Amygdala (tissue), 56 donors: ENCODE measurements around the gene CWC25.
A peak's percentile ranks its signal among the peaks of the same experiment; 100 is the strongest.
"Not testable (repeated sequence)": the region's sequence is repeated elsewhere in the genome, so short reads cannot be mapped to it uniquely, and the experiment has no call there.

ENCODE experiments used
- DNase-seq, 56 donors: peaks; one replicate each; lab custom pipeline; 2025; lab: John Stamatoyannopoulos, UW

CWC25 gene

DNA sequence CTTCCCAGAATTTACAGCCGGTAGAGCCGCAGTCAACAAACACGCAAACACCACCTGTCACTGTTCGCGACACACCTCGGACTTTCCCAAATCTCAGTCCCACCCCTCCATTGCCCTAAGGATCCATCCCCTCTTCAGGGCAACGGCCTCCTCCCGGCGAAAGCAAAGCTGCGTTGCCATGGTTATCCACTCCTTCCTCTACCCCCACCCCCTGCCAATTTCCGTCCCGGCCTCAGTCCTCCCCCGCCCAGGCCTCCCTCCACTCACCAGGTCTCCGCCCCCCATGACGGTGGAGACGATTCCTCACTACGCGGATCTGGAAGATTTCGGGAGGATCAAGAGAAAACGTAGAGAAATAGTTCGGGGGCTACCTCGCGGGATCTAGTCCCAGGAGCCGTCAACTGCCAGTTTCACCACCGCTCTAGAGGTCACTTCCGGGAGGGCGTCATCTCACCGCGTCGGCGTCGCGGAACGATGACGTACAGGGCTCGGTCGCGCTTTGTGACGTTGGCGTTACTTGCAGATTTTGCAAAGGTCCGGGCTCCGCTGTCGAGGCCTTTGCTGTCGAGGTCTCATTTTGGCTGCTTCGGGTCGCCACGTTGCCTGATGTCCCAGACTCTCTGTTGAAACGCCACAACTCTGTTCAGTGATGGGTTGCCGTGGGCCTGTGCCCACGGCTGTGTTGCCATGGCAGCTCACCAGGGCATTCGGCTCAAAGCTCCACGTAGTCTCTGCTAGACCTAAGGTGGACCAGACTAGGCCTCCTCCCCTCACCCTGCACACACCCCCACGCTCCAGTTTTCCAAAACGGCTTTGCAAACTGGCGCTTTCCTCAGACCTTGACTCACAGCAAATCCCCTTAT, at the start of gene CWC25:
Gene CWC25 (minus strand): TSS at position 423 of the 863 bp plus-strand sequence. CDS start 138 bp downstream, at position 285.
- DNase-seq = peak; percentile 62 to 99 (median 91)

GRCh38 chr17:38873640-38874380, 48.7 kb upstream of the CWC25 start:
- no peak for DNase-seq

GRCh38 chr17:38872671-38873385, 47.7 kb upstream of the CWC25 start:
- no peak for DNase-seq

DNA sequence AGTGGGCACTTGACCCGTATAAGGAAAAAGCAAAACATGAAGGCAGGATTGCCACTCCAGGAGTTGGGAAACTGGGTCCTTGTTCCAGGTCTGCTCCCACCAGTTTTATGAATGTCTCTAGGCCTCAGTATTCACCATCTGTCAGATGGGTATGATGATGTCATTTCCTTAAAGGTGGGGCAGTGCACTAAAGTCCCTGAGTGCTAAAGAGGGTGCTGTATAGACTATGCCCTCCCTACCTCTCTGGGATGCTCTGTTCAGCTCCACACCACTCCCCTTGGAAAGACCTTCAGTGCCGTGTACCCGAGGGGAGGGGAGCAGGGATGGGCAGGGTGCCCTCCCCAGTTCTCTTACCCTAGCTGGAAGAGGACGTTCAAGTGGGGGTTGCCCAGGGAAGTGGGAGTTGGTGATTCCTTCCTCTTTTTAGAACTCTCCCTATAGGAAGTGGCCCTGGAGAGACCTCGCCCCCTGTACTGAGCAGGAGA, 46.9 kb upstream of the CWC25 start:
- peak in 1 of 56 donors; percentile 10 for DNase-seq

- DNase-seq = peak in 5 of 56 donors; percentile 18 to 40 (median 24)
Measured at GRCh38 chr17:38871247-38872015, 46.3 kb upstream of the CWC25 start.

GRCh38 chr17:38870259-38871165, 45.4 kb upstream of the CWC25 start:
- DNase-seq = peak in 43 of 56 donors; percentile 21 to 73 (median 56)

GRCh38 chr17:38869526-38870258, 44.6 kb upstream of the CWC25 start, which contains the start of gene LASP1:
Gene LASP1 (plus strand): TSS chr17:38870058. CDS start chr17:38870190, 132 bp downstream.
- peak; percentile 37 to 93 (median 79) for DNase-seq

DNA sequence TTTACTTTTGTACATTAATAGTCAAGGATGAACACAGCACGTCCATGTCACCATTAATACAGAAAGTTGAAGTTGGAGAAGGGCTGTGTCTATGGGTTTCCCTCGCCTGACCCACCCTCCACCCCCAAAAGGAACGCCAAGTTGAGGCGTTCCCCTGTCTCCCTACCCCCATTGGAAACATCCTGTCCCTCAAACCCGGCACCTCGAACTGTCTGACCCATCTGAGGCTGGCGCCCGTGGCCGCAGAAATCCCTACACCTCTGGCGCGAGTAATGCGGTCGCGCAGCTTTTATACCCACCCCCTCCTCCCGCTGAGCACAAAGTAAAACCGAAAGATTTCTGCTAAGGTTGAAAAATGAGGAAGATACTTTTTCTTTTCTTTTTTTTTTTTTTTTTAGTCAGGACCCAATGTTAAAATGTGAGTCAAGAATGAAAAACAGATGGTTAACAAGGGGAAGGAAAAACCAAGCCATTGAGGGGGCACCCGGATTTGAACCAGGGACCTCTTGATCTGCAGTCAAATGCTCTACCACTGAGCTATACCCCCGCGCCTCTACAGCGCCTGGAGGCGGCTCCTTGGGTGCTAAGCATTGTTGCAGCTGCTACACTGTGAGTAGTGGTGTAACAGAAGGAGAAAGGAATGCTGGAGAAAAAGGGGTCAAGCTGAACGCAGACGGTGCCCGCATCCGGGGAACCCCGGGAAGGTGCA, 43.9 kb upstream of the CWC25 start:
- peak in 54 of 56 donors; percentile 58 to 94 (median 82) for DNase-seq

GRCh38 chr17:38867968-38868816, 43.1 kb upstream of the CWC25 start:
- peak in 2 of 56 donors; percentile 49 to 59 for DNase-seq

- peak in 39 of 56 donors; percentile 20 to 70 (median 42) for DNase-seq
Measured at GRCh38 chr17:38867179-38867967, 42.3 kb upstream of the CWC25 start.

GRCh38 chr17:38864636-38865398, 39.7 kb upstream of the CWC25 start:
- no peak for DNase-seq

- DNase-seq = no peak
Measured at GRCh38 chr17:38861399-38861843, 36.3 kb upstream of the CWC25 start.

DNA sequence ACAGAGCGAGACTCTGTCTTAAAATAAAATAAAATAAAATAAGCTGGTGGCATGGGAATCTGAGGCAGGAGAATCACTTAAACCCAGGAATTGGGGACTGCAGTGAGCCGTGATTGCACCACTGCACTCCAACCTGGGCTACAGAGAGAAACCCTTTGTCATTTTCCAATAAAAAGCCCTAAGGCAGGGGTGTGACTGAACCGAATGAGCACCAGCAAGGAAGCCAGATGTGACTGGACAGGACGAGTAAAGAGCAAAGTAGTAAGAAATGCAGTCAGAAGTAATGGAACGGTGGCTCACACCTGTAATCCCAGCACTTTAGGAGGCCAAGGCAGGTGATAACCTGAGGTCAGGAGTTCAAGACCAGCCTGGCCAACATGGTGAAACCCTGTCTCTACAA, 32.1 kb upstream of the CWC25 start:
- no peak for DNase-seq

- DNase-seq = not testable (repeated sequence)
Measured at GRCh38 chr17:38855101-38855714, 30.1 kb upstream of the CWC25 start.
